Measurements from ENCODE around the gene KCNB1.

The KCNB1 gene

DNA sequence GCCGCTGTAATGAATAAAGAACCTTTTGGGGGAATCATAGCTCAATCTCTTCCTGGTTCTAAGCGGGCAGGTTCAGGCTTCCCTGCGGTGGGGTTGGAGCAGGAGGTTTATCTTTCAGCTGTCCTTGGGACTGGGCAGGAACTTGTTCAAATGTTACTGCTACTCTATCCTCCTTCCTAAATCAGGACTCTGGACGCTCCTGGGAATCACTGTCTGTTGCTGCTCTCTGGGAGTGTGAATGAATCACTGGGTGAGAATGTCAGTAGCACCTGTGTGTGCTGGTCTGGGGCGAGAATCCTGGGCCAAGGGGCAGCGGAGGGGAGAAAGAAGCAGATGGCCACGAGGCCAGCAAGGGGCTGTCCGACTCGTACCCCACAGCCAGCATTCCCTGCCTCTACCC lies 139.2 kb downstream of the KCNB1 start:
- Histone ChIP-seq H3K36me3 (ENCODE audit: insufficient read depth, low read depth, low read length) (no peaks in the 10 kb centered on the region), H3K4me3 (ENCODE audit: low read length) (no peak overlapping the region), H3K27me3 (ENCODE audit: insufficient read depth, low read length) (no peaks in the 10 kb centered on the region), H3K9ac (ENCODE audit: low read depth, low read length) (no peak overlapping the region), H3K27ac (ENCODE audit: low read length) (no peak overlapping the region), H3K4me1 (ENCODE audit: insufficient read depth, low read length) (0 out of 2 replicates have a peak, but pooled peaks cover 2% of the 10 kb centered on the region), H3K9me3 (ENCODE audit: insufficient read depth, low read depth, low read length) (no peaks in the 10 kb centered on the region)

GRCh38 chr20:49340161-49340966 lies 142.1 kb downstream of the KCNB1 start:
- Histone ChIP-seq H3K9ac (ENCODE audit: low read depth, low read length) (no peak overlapping the region), H3K27ac (ENCODE audit: low read length) (no peak overlapping the region), H3K27me3 (ENCODE audit: insufficient read depth, low read length) (no peaks in the 10 kb centered on the region), H3K36me3 (ENCODE audit: insufficient read depth, low read depth, low read length) (no peaks in the 10 kb centered on the region), H3K9me3 (ENCODE audit: insufficient read depth, low read depth, low read length) (no peaks in the 10 kb centered on the region), H3K4me1 (ENCODE audit: insufficient read depth, low read length) (no peaks in the 10 kb centered on the region), H3K4me3 (ENCODE audit: low read length) (no peak overlapping the region)

- no peaks in the 10 kb centered on the region for H3K36me3 ChIP-seq (ENCODE audit: insufficient read depth, low read depth, low read length)
Measured at GRCh38 chr20:49339123-49339522, 143.3 kb downstream of the KCNB1 start.

DNA sequence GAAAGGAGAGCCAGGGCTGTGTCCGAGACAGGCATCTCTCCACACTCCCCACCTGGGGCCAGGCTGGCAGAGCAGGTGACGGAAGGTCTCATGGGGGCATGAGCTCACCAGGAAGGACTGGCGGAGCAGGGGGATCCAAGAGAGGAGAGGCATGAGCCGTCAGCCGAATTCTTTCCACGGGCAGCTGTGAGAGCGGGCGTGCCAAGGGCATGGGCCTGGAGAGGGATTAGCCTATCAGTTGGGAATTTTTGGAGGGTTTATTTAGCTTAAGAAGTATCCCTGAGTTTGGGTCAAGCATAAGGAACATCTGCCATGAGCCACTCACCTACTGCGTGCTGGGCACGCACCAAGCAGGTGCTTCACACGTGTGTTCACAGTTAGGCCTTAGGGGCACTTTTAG lies 144.4 kb downstream of the KCNB1 start:
- no peaks in the 10 kb centered on the region for H3K9me3 ChIP-seq (ENCODE audit: insufficient read depth, low read depth, low read length)
- H3K4me3 ChIP-seq (ENCODE audit: low read length): no peak overlapping the region
- H3K27me3 ChIP-seq (ENCODE audit: insufficient read depth, low read length): no peaks in the 10 kb centered on the region
- no peaks in the 10 kb centered on the region for H3K4me1 ChIP-seq (ENCODE audit: insufficient read depth, low read length)
- no peaks in the 10 kb centered on the region for H3K36me3 ChIP-seq (ENCODE audit: insufficient read depth, low read depth, low read length)
- no peak overlapping the region for H3K27ac ChIP-seq (ENCODE audit: low read length)
- no peak overlapping the region for H3K9ac ChIP-seq (ENCODE audit: low read depth, low read length)

More at GRCh38 chr20:49339123-49339522, 143.3 kb downstream of the KCNB1 start:
- no peaks in the 10 kb centered on the region for H3K9me3 ChIP-seq (ENCODE audit: insufficient read depth, low read depth, low read length)
- H3K4me1 ChIP-seq (ENCODE audit: insufficient read depth, low read length): no peaks in the 10 kb centered on the region
- no peak overlapping the region for H3K4me3 ChIP-seq (ENCODE audit: low read length)
- H3K27ac ChIP-seq (ENCODE audit: low read length): no peak overlapping the region
- no peak overlapping the region for H3K9ac ChIP-seq (ENCODE audit: low read depth, low read length)
- no peaks in the 10 kb centered on the region for H3K27me3 ChIP-seq (ENCODE audit: insufficient read depth, low read length)

DNA sequence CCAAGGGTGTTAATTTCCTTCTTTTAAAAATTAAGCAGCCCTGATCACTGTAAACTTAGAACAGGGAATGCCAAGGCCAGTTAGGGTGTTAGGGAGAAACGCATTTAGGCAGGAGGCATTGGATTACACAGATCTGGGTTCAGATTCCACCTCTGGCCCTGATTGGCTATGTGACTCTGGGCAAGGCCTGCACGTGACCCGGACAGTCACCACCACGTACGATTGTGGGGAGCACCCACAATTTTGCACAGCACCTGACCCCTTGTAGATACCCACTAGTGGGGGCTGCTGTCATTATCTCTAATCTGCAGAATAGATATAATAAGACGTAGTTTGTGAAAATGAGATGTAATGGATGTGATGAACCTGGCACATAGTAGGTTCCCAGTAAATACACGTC lies 145.1 kb downstream of the KCNB1 start:
- no peak overlapping the region for H3K4me3 ChIP-seq (ENCODE audit: low read length)
- no peaks in the 10 kb centered on the region for H3K4me1 ChIP-seq (ENCODE audit: insufficient read depth, low read length)
- no peaks in the 10 kb centered on the region for H3K36me3 ChIP-seq (ENCODE audit: insufficient read depth, low read depth, low read length)
- no peaks in the 10 kb centered on the region for H3K9me3 ChIP-seq (ENCODE audit: insufficient read depth, low read depth, low read length)
- no peak overlapping the region for H3K27ac ChIP-seq (ENCODE audit: low read length)
- H3K27me3 ChIP-seq (ENCODE audit: insufficient read depth, low read length): no peaks in the 10 kb centered on the region
- H3K9ac ChIP-seq (ENCODE audit: low read depth, low read length): no peak overlapping the region

- H3K4me3 ChIP-seq (ENCODE audit: low read length): no peak overlapping the region
- H3K27me3 ChIP-seq (ENCODE audit: insufficient read depth, low read length): no peaks in the 10 kb centered on the region
- H3K27ac ChIP-seq (ENCODE audit: low read length): no peak overlapping the region
- H3K36me3 ChIP-seq (ENCODE audit: insufficient read depth, low read depth, low read length): no peaks in the 10 kb centered on the region
- H3K4me1 ChIP-seq (ENCODE audit: insufficient read depth, low read length): no peaks in the 10 kb centered on the region
- H3K9me3 ChIP-seq (ENCODE audit: insufficient read depth, low read depth, low read length): no peaks in the 10 kb centered on the region
- H3K9ac ChIP-seq (ENCODE audit: low read depth, low read length): no peak overlapping the region
Measured at GRCh38 chr20:49336786-49337185, 145.7 kb downstream of the KCNB1 start.

GRCh38 chr20:49335476-49335875 lies 147.0 kb downstream of the KCNB1 start:
- H3K9me3 ChIP-seq (ENCODE audit: insufficient read depth, low read depth, low read length): no peaks in the 10 kb centered on the region
- no peak overlapping the region for H3K27ac ChIP-seq (ENCODE audit: low read length)
- H3K9ac ChIP-seq (ENCODE audit: low read depth, low read length): no peak overlapping the region
- no peak overlapping the region for H3K4me3 ChIP-seq (ENCODE audit: low read length)
- H3K27me3 ChIP-seq (ENCODE audit: insufficient read depth, low read length): peaks cover 1% of the 10 kb centered on the region; the same call in 1 of the 2 replicates
- H3K4me1 ChIP-seq (ENCODE audit: insufficient read depth, low read length): no peaks in the 10 kb centered on the region
- H3K36me3 ChIP-seq (ENCODE audit: insufficient read depth, low read depth, low read length): no peaks in the 10 kb centered on the region

DNA sequence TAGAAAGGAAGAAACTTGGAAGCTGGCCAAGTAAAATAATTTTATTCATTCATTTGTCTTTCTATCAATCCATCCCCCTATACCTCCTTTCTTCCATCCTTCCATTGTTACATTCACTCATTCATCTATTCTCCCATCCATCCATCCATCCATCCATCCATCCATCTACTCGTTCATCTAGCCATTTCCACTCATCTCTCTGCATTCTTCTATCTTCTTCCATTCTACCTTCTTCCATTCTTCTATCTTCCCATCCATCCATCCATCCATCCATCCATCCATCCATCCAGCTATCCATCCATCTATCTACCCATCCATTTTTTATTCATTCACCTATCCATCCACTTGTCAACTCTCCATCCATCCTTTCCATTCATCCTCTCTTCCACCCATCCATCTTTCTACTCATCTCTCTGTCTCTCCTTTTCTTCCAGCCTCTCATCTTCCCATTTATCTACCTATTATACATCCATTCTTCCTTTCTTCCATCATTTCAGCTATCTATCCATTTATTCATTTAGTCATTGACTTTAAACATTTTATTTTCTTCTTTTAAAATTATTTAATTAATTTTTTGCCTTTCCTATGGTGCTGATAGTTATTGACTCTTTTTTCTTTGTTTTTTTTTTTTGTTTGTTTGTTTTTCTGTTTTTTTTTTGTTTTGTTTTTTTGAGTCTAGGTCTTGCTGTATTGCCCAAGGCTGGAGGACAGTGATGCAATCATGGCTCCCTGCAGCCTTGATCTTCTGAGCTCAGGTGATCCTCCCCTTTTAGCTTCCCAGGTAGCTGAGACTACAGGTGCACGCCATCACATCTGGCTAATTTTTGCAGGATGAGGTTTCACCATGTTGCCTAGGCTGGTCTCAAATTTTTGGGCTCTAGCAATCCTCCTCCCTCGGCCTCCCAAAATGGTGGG lies 151.5 kb downstream of the KCNB1 start:
- H3K27ac ChIP-seq (ENCODE audit: low read length): no peak overlapping the region
- no peaks in the 10 kb centered on the region for H3K9me3 ChIP-seq (ENCODE audit: insufficient read depth, low read depth, low read length)
- no peak overlapping the region for H3K9ac ChIP-seq (ENCODE audit: low read depth, low read length)
- no peak overlapping the region for H3K4me3 ChIP-seq (ENCODE audit: low read length)
- H3K36me3 ChIP-seq (ENCODE audit: insufficient read depth, low read depth, low read length): no peaks in the 10 kb centered on the region
- H3K27me3 ChIP-seq (ENCODE audit: insufficient read depth, low read length): peaks cover 5% of the 10 kb centered on the region; the same call in 1 of the 2 replicates
- no peaks in the 10 kb centered on the region for H3K4me1 ChIP-seq (ENCODE audit: insufficient read depth, low read length)

DNA sequence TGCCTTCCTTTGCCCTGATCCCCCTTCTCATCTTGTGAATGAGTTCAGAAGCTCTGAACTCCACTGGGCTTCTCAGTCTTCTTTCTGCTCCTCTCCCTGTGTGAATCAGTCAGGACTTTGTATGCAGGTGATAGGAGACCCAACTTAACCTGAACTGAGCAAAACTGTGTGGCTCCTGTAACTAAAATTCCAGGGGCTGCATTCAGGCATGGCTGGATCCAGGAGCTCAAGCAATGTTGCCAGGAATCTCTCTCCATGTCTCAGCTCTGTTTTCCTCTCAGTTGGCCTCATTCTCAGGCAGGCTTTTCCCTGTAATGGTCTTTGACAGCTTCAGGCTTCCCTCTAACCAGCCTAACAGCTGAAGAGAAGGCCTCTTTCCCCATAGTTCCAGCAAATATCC lies 153.7 kb downstream of the KCNB1 start:
- Histone ChIP-seq H3K4me3 (ENCODE audit: low read length) (no peak overlapping the region), H3K36me3 (ENCODE audit: insufficient read depth, low read depth, low read length) (no peaks in the 10 kb centered on the region), H3K9me3 (ENCODE audit: insufficient read depth, low read depth, low read length) (no peaks in the 10 kb centered on the region), H3K9ac (ENCODE audit: low read depth, low read length) (no peak overlapping the region), H3K27ac (ENCODE audit: low read length) (no peak overlapping the region), H3K27me3 (ENCODE audit: insufficient read depth, low read length) (peaks cover 5% of the 10 kb centered on the region; the same call in 1 of the 2 replicates), H3K4me1 (ENCODE audit: insufficient read depth, low read length) (no peaks in the 10 kb centered on the region)

DNA sequence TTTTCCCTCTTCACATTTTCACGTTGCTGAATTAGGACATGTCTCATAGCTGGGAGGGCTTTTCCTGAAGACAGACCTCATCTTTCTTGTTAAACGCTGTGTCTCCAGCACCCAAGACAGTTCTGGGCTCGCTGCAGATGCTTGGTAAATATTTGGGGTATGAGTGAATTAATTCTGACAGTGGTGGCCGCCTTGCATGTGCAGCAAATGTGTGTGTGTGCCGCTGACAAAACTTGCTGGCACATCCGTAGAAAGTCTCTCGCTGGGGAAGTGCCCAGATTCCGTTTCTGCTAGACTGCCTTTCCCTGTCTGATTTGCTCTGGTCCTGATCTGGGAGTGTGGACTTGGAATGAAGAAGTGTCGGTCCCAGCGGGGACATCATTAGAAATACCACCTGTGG lies 156.4 kb downstream of the KCNB1 start:
- Histone ChIP-seq H3K9ac (ENCODE audit: low read depth, low read length) (no peak overlapping the region), H3K36me3 (ENCODE audit: insufficient read depth, low read depth, low read length) (no peaks in the 10 kb centered on the region), H3K4me3 (ENCODE audit: low read length) (no peak overlapping the region), H3K4me1 (ENCODE audit: insufficient read depth, low read length) (no peaks in the 10 kb centered on the region), H3K9me3 (ENCODE audit: insufficient read depth, low read depth, low read length) (no peaks in the 10 kb centered on the region), H3K27me3 (ENCODE audit: insufficient read depth, low read length) (peaks cover 10% of the 10 kb centered on the region; the same call in 1 of the 2 replicates), H3K27ac (ENCODE audit: low read length) (no peak overlapping the region)

- H3K4me3 ChIP-seq (ENCODE audit: low read length): no peak overlapping the region
- no peak overlapping the region for H3K27ac ChIP-seq (ENCODE audit: low read length)
- H3K9me3 ChIP-seq (ENCODE audit: insufficient read depth, low read depth, low read length): no peaks in the 10 kb centered on the region
- no peak overlapping the region for H3K9ac ChIP-seq (ENCODE audit: low read depth, low read length)
- peaks cover 21% of the 10 kb centered on the region for H3K27me3 ChIP-seq (ENCODE audit: insufficient read depth, low read length)
- peaks cover 3% of the 10 kb centered on the region; the same call in 1 of the 2 replicates for H3K4me1 ChIP-seq (ENCODE audit: insufficient read depth, low read length)
- H3K36me3 ChIP-seq (ENCODE audit: insufficient read depth, low read depth, low read length): no peaks in the 10 kb centered on the region
Measured at GRCh38 chr20:49324306-49324705, 158.2 kb downstream of the KCNB1 start.

Data from iPS-20b (cell line).